Left ventricle myocardium inferior (tissue), 1 donor: Measurements from ENCODE around the gene PPL. TPM values are rescaled to one million over a fixed set of nuclear protein-coding genes. Genes with fewer than 3 reads are reported as not detected.

Experiments used
- DNase-seq: peaks from one replicate; pipeline ENCODE4 v3.0.0-alpha.2; 2020
- H3K27ac ChIP-seq: fragments of 200-600 bp; replicated peaks from 2 replicates; pipeline ENCODE4 v1.8.0; 2021
- H3K27me3 ChIP-seq: fragments of 200-600 bp; 2 replicates; pipeline ENCODE4 v1.8.0; 2021; ENCODE audit warnings: low read depth
- H3K36me3 ChIP-seq: fragments of 200-600 bp; 2 replicates; pipeline ENCODE4 v1.8.0; 2021
- H3K4me1 ChIP-seq: fragments of 200-600 bp; 2 replicates; pipeline ENCODE4 v1.8.0; 2021
- H3K4me3 ChIP-seq: fragments of 200-600 bp; 2 replicates; pipeline ENCODE4 v1.8.0; 2021; ENCODE audit warnings: mild to moderate bottlenecking, moderate library complexity
- H3K9me3 ChIP-seq: fragments of 200-600 bp; replicated peaks from 2 replicates; pipeline ENCODE4 v1.8.0; 2021
- intact Hi-C: fragments of 100-400 bp; cut with micrococcal nuclease; formaldehyde crosslinking; loops from one replicate; pipeline ENCODE4 v1.11.0; 2022
- total RNA-seq: library from RNA; stranded (reverse); fragmentation: NEBNext Ultra II Directional; extraction: Animal tissue kit (Norgen Biotek cat#: 25700); gene quantifications from one replicate; pipeline ENCODE4 v1.2.1, GENCODE V29; 2021
- TF ChIP-seq, protein P1 (sequence below): fragments of 200-600 bp; IDR thresholded peaks from 2 replicates; pipeline ENCODE4 v1.8.0; 2021; ENCODE audit warnings: antibody characterized with exemption, mild to moderate bottlenecking, borderline replicate concordance
- donor health status: DM: no; HTN: yes; CAD: no; lungs with severe emphysema.

Gene PPL
- total RNA-seq, 1 donor from 2014 or later, result 7.6 TPM

GRCh38 chr16:4913774-4914525 lies 23.0 kb downstream of the PPL start:
- TF ChIP-seq, protein P1, sequence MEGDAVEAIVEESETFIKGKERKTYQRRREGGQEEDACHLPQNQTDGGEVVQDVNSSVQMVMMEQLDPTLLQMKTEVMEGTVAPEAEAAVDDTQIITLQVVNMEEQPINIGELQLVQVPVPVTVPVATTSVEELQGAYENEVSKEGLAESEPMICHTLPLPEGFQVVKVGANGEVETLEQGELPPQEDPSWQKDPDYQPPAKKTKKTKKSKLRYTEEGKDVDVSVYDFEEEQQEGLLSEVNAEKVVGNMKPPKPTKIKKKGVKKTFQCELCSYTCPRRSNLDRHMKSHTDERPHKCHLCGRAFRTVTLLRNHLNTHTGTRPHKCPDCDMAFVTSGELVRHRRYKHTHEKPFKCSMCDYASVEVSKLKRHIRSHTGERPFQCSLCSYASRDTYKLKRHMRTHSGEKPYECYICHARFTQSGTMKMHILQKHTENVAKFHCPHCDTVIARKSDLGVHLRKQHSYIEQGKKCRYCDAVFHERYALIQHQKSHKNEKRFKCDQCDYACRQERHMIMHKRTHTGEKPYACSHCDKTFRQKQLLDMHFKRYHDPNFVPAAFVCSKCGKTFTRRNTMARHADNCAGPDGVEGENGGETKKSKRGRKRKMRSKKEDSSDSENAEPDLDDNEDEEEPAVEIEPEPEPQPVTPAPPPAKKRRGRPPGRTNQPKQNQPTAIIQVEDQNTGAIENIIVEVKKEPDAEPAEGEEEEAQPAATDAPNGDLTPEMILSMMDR, result no peak
- Histone ChIP-seq H3K27me3 (no peaks in the 10 kb centered on the region), H3K4me3 (no peak overlapping the region), H3K4me1 (peaks cover 6% of the 10 kb centered on the region), H3K36me3 (no peaks in the 10 kb centered on the region), H3K9me3 (no peaks in the 10 kb centered on the region), H3K27ac (no peak overlapping the region)
- intact Hi-C loops, result no loop called here
- no peak for DNase-seq

- H3K9me3 ChIP-seq, result no peaks in the 10 kb centered on the region
- H3K27ac ChIP-seq, result no peak overlapping the region
- H3K27me3 ChIP-seq, result no peaks in the 10 kb centered on the region
- TF ChIP-seq, protein P1, result no peak
- DNase-seq, result no peak
- intact Hi-C loops, result no loop called here
- H3K4me1 ChIP-seq, result peaks cover 6% of the 10 kb centered on the region
- no peaks in the 10 kb centered on the region for H3K36me3 ChIP-seq
- no peak overlapping the region for H3K4me3 ChIP-seq
Observed at GRCh38 chr16:4913130-4913773, 23.7 kb downstream of the PPL start.

DNA sequence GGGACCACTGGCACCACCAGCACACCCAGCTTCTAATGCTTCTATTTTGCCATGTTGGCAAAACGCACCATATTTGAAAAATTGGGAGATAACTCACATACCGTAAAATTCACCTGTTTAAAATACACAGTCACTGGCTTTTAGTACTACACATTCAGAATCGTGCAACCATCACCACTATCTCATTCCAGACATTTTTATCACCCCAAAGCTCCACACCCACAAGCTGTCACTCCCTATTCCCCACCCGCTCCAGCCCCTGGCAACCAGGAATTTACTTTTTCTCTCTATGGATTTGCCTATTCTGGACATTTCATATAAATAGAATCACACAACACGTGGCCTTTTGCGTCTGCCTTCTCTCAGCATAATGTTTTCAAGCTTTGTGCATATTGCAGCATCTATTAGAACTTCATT lies 25.0 kb downstream of the PPL start:
- Histone ChIP-seq H3K4me1 (peaks cover 6% of the 10 kb centered on the region), H3K9me3 (no peaks in the 10 kb centered on the region), H3K4me3 (no peak overlapping the region), H3K36me3 (no peaks in the 10 kb centered on the region), H3K27ac (no peak overlapping the region), H3K27me3 (no peaks in the 10 kb centered on the region)
- TF ChIP-seq, protein P1, result no peak
- intact Hi-C loops, result no loop called here
- DNase-seq, result no peak

DNA sequence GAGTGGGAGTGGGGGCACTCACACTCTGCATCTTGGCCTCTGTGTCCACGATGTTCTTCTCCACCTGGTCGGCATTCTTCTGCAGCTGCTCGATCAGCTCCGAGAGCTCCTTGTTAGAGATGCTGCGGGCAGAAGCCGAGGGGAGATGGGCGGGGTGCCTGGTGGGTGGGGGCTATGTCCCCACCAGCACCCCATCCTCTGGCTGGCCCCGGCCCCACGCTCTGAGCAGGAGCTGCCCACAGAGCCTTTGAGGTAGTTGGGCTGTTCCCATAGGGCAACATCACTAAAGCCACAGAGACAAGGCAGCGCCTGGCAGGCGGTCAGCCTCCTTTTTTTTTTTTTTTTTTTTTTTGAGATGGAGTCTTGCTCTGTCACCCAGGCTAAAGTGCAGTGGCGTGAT lies 26.1 kb downstream of the PPL start:
- H3K9me3 ChIP-seq, result no peaks in the 10 kb centered on the region
- H3K27me3 ChIP-seq, result no peaks in the 10 kb centered on the region
- no peak for DNase-seq
- H3K4me3 ChIP-seq, result no peak overlapping the region
- H3K36me3 ChIP-seq, result no peaks in the 10 kb centered on the region
- intact Hi-C loops, result no loop called here
- peaks cover 6% of the 10 kb centered on the region for H3K4me1 ChIP-seq
- TF ChIP-seq, protein P1, result no peak
- H3K27ac ChIP-seq, result no peak overlapping the region

- Histone ChIP-seq H3K9me3 (no peaks in the 10 kb centered on the region), H3K4me3 (no peak overlapping the region), H3K4me1 (peaks cover 6% of the 10 kb centered on the region), H3K27me3 (no peaks in the 10 kb centered on the region), H3K36me3 (no peaks in the 10 kb centered on the region), H3K27ac (no peak overlapping the region)
- TF ChIP-seq, protein P1, result no peak
- no peak for DNase-seq
- intact Hi-C loops, result no loop called here
Observed at GRCh38 chr16:4909825-4910224, 27.1 kb downstream of the PPL start.
